ENCODE measurements around the gene PAK4. TPM values are rescaled to one million over a fixed set of nuclear protein-coding genes. Genes with fewer than 3 reads are reported as not detected.

PAK4 gene
- total RNA-seq, 2 experiments from 2014 or later: 2.7 to 6.3 TPM

DNA sequence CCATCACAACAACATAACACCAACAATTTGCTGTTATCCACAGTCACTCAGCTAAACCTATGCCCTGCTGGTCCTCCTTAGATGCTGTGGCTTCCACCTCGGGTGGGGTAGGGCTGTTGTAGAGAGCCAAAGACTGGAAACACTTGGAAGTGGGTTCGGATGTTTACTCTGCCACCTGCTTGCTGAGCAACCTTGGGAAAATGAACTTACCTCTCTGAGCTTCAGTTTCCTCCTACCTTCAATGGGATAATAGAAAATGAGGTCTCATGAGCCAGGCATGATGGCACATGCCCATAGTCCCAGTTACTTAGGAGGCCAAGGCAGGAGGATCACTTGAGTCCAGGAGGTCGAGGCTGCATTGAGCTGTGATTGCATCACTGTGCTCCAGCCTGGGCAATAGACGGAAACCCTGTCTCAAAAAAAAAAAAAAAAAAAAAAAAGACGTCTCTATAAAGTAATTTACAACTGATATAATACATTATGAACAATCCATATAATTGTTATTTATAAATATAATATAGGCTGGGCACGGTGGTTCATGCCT, 81.8 kb downstream of the PAK4 start:
- intact Hi-C loops (cut with DNase I, micrococcal nuclease): no loop called here
- Mint-ChIP-seq H3K4me3 (no peak overlapping the region), H3K27me3 (peaks cover 23% of the 10 kb centered on the region), H3K27ac (no peak overlapping the region), H3K9me3 (no peaks in the 10 kb centered on the region), H3K36me3 (ENCODE audit: low read depth) (no peaks in the 10 kb centered on the region), H3K4me1 (ENCODE audit: low read depth) (no peaks in the 10 kb centered on the region)
- Histone ChIP-seq H3K9me3 (ENCODE audit: control insufficient read depth in 1 of 2, insufficient read depth in 1 of 2, low read length in 2 of 2) (peaks cover 0 to 5% of the 10 kb centered on the region in 2 experiments), H3K4me3 (ENCODE audit: low read length) (no peak overlapping the region), H3K27me3 (ENCODE audit: control insufficient read depth in 1 of 2, insufficient read depth in 2 of 2, low read length in 2 of 2) (peaks cover 13 to 23% of the 10 kb centered on the region in 2 experiments), H3K36me3 (ENCODE audit: insufficient read depth, low read length) (no peaks in the 10 kb centered on the region), H3K27ac (ENCODE audit: low read depth in 1 of 2, low read length in 2 of 2) (no peak overlapping the region), H3K4me1 (ENCODE audit: insufficient read depth, low read length) (peaks cover 4% of the 10 kb centered on the region)
- ATAC-seq (ENCODE audit: poor library complexity) (no peak), DNase-seq (no peak)
- TF ChIP-seq, protein P1, sequence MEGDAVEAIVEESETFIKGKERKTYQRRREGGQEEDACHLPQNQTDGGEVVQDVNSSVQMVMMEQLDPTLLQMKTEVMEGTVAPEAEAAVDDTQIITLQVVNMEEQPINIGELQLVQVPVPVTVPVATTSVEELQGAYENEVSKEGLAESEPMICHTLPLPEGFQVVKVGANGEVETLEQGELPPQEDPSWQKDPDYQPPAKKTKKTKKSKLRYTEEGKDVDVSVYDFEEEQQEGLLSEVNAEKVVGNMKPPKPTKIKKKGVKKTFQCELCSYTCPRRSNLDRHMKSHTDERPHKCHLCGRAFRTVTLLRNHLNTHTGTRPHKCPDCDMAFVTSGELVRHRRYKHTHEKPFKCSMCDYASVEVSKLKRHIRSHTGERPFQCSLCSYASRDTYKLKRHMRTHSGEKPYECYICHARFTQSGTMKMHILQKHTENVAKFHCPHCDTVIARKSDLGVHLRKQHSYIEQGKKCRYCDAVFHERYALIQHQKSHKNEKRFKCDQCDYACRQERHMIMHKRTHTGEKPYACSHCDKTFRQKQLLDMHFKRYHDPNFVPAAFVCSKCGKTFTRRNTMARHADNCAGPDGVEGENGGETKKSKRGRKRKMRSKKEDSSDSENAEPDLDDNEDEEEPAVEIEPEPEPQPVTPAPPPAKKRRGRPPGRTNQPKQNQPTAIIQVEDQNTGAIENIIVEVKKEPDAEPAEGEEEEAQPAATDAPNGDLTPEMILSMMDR (IDR thresholded peaks at IDR 0.05): no peak
- ChIA-PET CTCF (no interaction called here), POLR2A (no interaction called here)

DNA sequence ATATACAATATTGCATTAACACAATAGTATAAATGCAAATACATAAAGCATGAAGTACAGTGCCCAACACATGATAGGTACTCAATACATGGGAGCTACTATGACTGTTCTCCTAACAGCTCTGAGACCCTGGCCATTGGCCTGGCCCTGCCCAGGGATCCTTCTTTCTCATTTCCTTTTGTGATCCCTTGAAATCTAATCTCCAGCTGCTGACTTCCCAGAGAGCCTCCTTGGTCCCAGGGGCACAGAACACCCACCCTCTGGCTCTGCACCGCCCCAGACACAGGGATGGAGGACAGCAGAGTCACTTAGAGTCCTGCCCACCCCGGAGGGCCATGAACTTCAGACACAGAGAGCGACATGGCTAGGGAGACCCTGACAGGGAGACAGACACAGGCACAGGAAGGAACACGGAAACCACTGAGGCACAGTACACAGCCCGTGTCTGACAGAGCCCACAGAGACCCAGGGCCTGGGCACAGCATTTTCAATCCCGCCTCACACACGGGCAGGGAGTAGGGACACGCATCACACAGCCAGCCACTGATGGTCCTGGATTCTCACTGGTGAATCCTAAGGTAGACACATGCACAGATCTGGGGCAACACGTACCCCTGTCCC, 82.7 kb downstream of the PAK4 start:
- ChIA-PET POLR2A (no interaction called here), CTCF (no interaction called here)
- no peak for DNase-seq
- TF ChIP-seq, protein P1 (IDR thresholded peaks at IDR 0.05): no peak
- intact Hi-C loops (cut with DNase I, micrococcal nuclease): no loop called here
- no peak for ATAC-seq (ENCODE audit: poor library complexity)
- Mint-ChIP-seq H3K27me3 (peaks cover 14% of the 10 kb centered on the region), H3K36me3 (ENCODE audit: low read depth) (no peaks in the 10 kb centered on the region), H3K9me3 (no peaks in the 10 kb centered on the region), H3K4me1 (ENCODE audit: low read depth) (no peaks in the 10 kb centered on the region), H3K27ac (no peak overlapping the region), H3K4me3 (no peak overlapping the region)
- H3K36me3 ChIP-seq (ENCODE audit: insufficient read depth, low read length): no peaks in the 10 kb centered on the region
- H3K27ac ChIP-seq (ENCODE audit: low read depth in 1 of 2, low read length in 2 of 2): no peak overlapping the region
- no peak overlapping the region for H3K4me3 ChIP-seq (ENCODE audit: low read length)
- peaks cover 5% of the 10 kb centered on the region for H3K4me1 ChIP-seq (ENCODE audit: insufficient read depth, low read length)
- peaks cover 0 to 5% of the 10 kb centered on the region in 2 experiments for H3K9me3 ChIP-seq (ENCODE audit: control insufficient read depth in 1 of 2, insufficient read depth in 1 of 2, low read length in 2 of 2)
- H3K27me3 ChIP-seq (ENCODE audit: control insufficient read depth in 1 of 2, insufficient read depth in 2 of 2, low read length in 2 of 2): peaks cover 5 to 14% of the 10 kb centered on the region in 2 experiments

DNA sequence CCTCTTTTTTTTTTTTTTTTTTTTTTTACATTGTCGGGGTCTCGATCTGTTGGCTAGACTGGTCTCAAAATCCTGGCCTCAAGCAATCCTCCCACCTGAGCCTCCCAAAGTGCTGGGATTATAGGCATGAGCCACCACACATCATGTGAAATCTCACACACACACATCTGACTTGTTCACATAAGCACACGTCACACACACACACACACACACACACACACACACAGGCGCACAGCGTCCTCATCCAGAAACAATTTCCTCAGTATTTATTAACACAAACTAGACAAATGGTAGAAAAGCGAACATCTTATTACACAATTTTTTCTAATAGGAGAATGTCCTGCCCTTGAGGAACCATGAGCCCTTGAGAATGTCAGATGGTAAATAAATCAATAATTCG, 83.6 kb downstream of the PAK4 start:
- Histone ChIP-seq H3K4me3 (ENCODE audit: low read length) (no peak overlapping the region), H3K4me1 (ENCODE audit: insufficient read depth, low read length) (peaks cover 5% of the 10 kb centered on the region), H3K27me3 (ENCODE audit: control insufficient read depth in 1 of 2, insufficient read depth in 2 of 2, low read length in 2 of 2) (peaks cover 0 to 5% of the 10 kb centered on the region in 2 experiments), H3K27ac (ENCODE audit: low read depth in 1 of 2, low read length in 2 of 2) (no peak overlapping the region), H3K9me3 (ENCODE audit: control insufficient read depth in 1 of 2, insufficient read depth in 1 of 2, low read length in 2 of 2) (no peaks in the 10 kb centered on the region), H3K36me3 (ENCODE audit: insufficient read depth, low read length) (no peaks in the 10 kb centered on the region)
- DNase-seq (no peak), ATAC-seq (ENCODE audit: poor library complexity) (no peak)
- Mint-ChIP-seq H3K4me1 (ENCODE audit: low read depth) (no peaks in the 10 kb centered on the region), H3K27ac (no peak overlapping the region), H3K27me3 (peaks cover 5% of the 10 kb centered on the region), H3K4me3 (no peak overlapping the region), H3K9me3 (no peaks in the 10 kb centered on the region), H3K36me3 (ENCODE audit: low read depth) (no peaks in the 10 kb centered on the region)
- CTCF ChIA-PET: no interaction called here
- intact Hi-C loops (cut with DNase I, micrococcal nuclease): no loop called here
- TF ChIP-seq, protein P1 (IDR thresholded peaks at IDR 0.05): no peak
- POLR2A ChIA-PET: no interaction called here

Data from CD4-positive, alpha-beta T cell (primary cell).